Measurements from ENCODE around the gene RAD23A. TPM values are rescaled to one million over a fixed set of nuclear protein-coding genes. Genes with fewer than 3 reads are reported as not detected.

RAD23A gene
- total RNA-seq, 1 donor from 2014 or later, result 40.6 TPM

- no peak overlapping the region for H3K4me3 ChIP-seq (ENCODE audit: insufficient read depth, low read depth, low read length)
- no peaks in the 10 kb centered on the region for H3K36me3 ChIP-seq (ENCODE audit: insufficient read depth, low read length)
- H4K20me1 ChIP-seq (ENCODE audit: insufficient read depth, low read length), result no peaks in the 10 kb centered on the region
- TF ChIP-seq EZH2 (IDR thresholded peaks at IDR 0.05; ENCODE audit: insufficient read depth, low read length) (no peak), CTCF (IDR thresholded peaks at IDR 0.05; ENCODE audit: insufficient read depth, low read depth, low read length) (no peak)
- H3K79me2 ChIP-seq (ENCODE audit: insufficient read depth, low read length), result no peaks in the 10 kb centered on the region
- Mint-ChIP-seq H3K27ac (ENCODE audit: unreplicated experiment) (no peak overlapping the region), H3K36me3 (ENCODE audit: low read depth, unreplicated experiment) (peaks cover 7% of the 10 kb centered on the region), H3K9me3 (ENCODE audit: unreplicated experiment) (no peaks in the 10 kb centered on the region), H3K4me3 (ENCODE audit: unreplicated experiment) (no peak overlapping the region), H3K4me1 (ENCODE audit: low read depth, unreplicated experiment) (no peaks in the 10 kb centered on the region), H3K27me3 (ENCODE audit: low read depth, unreplicated experiment) (no peaks in the 10 kb centered on the region)
- no peak overlapping the region for H2AFZ ChIP-seq (ENCODE audit: low read depth, low read length)
- H3K27ac ChIP-seq (ENCODE audit: low read depth, low read length), result no peak overlapping the region
- no peaks in the 10 kb centered on the region for H3K9me3 ChIP-seq (ENCODE audit: insufficient read depth, low read depth, low read length)
- DNase-seq (ENCODE audit: low read depth) (no peak), FAIRE-seq (no peak)
- H3K9ac ChIP-seq (ENCODE audit: low read length), result no peak overlapping the region
- H3K4me2 ChIP-seq (ENCODE audit: low read length), result no peak overlapping the region
- H3K4me1 ChIP-seq (ENCODE audit: insufficient read depth, low read length), result no peaks in the 10 kb centered on the region
- H3K27me3 ChIP-seq (ENCODE audit: insufficient read depth, low read length), result no peaks in the 10 kb centered on the region
Observed at GRCh38 chr19:12899891-12900518, 45.7 kb upstream of the RAD23A start.

GRCh38 chr19:12907166-12907565 lies 38.5 kb upstream of the RAD23A start:
- Mint-ChIP-seq H3K27me3 (ENCODE audit: low read depth, unreplicated experiment) (no peaks in the 10 kb centered on the region), H3K36me3 (ENCODE audit: low read depth, unreplicated experiment) (no peaks in the 10 kb centered on the region), H3K9me3 (ENCODE audit: unreplicated experiment) (no peaks in the 10 kb centered on the region), H3K4me3 (ENCODE audit: unreplicated experiment) (no peak overlapping the region), H3K27ac (ENCODE audit: unreplicated experiment) (no peak overlapping the region), H3K4me1 (ENCODE audit: low read depth, unreplicated experiment) (peaks cover 4% of the 10 kb centered on the region)
- H3K36me3 ChIP-seq (ENCODE audit: insufficient read depth, low read length), result no peaks in the 10 kb centered on the region
- TF ChIP-seq CTCF (IDR thresholded peaks at IDR 0.05; ENCODE audit: insufficient read depth, low read depth, low read length) (no peak), EZH2 (IDR thresholded peaks at IDR 0.05; ENCODE audit: insufficient read depth, low read length) (no peak)
- no peaks in the 10 kb centered on the region for H4K20me1 ChIP-seq (ENCODE audit: insufficient read depth, low read length)
- no peaks in the 10 kb centered on the region for H3K9me3 ChIP-seq (ENCODE audit: insufficient read depth, low read depth, low read length)
- no peaks in the 10 kb centered on the region for H3K27me3 ChIP-seq (ENCODE audit: insufficient read depth, low read length)
- no peak overlapping the region for H2AFZ ChIP-seq (ENCODE audit: low read depth, low read length)
- no peak overlapping the region for H3K9ac ChIP-seq (ENCODE audit: low read length)
- H3K27ac ChIP-seq (ENCODE audit: low read depth, low read length), result no peak overlapping the region
- H3K4me2 ChIP-seq (ENCODE audit: low read length), result no peak overlapping the region
- no peaks in the 10 kb centered on the region for H3K79me2 ChIP-seq (ENCODE audit: insufficient read depth, low read length)
- H3K4me3 ChIP-seq (ENCODE audit: insufficient read depth, low read depth, low read length), result no peak overlapping the region
- no peak for DNase-seq (ENCODE audit: low read depth)
- no peaks in the 10 kb centered on the region for H3K4me1 ChIP-seq (ENCODE audit: insufficient read depth, low read length)
- no peak for FAIRE-seq

DNA sequence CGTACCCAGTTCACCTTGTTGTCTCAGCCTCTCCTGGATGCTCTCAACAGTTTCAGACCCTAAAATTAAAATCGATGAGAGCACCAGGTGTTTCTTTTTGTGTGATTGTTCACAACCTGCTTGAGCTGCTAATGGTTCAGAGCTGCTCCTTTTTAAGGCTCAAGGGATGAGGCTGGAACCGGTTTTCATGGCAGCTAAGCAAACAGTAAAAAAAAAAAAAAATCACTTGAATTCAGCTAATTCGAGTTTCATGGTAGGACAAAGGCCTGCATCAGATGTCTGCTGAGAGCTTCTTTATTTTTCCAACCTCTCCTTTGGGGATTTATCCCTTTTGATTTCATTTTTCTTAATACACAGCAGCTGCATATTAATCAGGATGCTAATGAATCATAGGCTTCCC lies 33.1 kb upstream of the RAD23A start:
- H3K27ac Mint-ChIP-seq (ENCODE audit: unreplicated experiment), result no peak overlapping the region
- Histone ChIP-seq H3K36me3 (ENCODE audit: insufficient read depth, low read length) (no peaks in the 10 kb centered on the region), H2AFZ (ENCODE audit: low read depth, low read length) (no peak overlapping the region)

More for the DNA sequence above, 33.1 kb upstream of the RAD23A start:
- Mint-ChIP-seq H3K36me3 (ENCODE audit: low read depth, unreplicated experiment) (no peaks in the 10 kb centered on the region), H3K27me3 (ENCODE audit: low read depth, unreplicated experiment) (peaks cover 4% of the 10 kb centered on the region), H3K4me3 (ENCODE audit: unreplicated experiment) (peak overlapping the region; percentile 54), H3K9me3 (ENCODE audit: unreplicated experiment) (no peaks in the 10 kb centered on the region), H3K4me1 (ENCODE audit: low read depth, unreplicated experiment) (peaks cover 10% of the 10 kb centered on the region)
- Histone ChIP-seq H3K79me2 (ENCODE audit: insufficient read depth, low read length) (no peaks in the 10 kb centered on the region), H4K20me1 (ENCODE audit: insufficient read depth, low read length) (no peaks in the 10 kb centered on the region), H3K9ac (ENCODE audit: low read length) (no peak overlapping the region), H3K27me3 (ENCODE audit: insufficient read depth, low read length) (no peaks in the 10 kb centered on the region), H3K4me2 (ENCODE audit: low read length) (peak overlapping the region; percentile 50), H3K27ac (ENCODE audit: low read depth, low read length) (no peak overlapping the region), H3K4me3 (ENCODE audit: insufficient read depth, low read depth, low read length) (no peak overlapping the region), H3K4me1 (ENCODE audit: insufficient read depth, low read length) (peaks cover 7% of the 10 kb centered on the region), H3K9me3 (ENCODE audit: insufficient read depth, low read depth, low read length) (no peaks in the 10 kb centered on the region)
- FAIRE-seq, result no peak
- TF ChIP-seq CTCF (IDR thresholded peaks at IDR 0.05; ENCODE audit: insufficient read depth, low read depth, low read length) (no peak), EZH2 (IDR thresholded peaks at IDR 0.05; ENCODE audit: insufficient read depth, low read length) (no peak)
- DNase-seq (ENCODE audit: low read depth), result no peak

All from astrocyte (in vitro differentiated cells and primary cell).